ENCODE data around the gene ZNF211. TPM values are rescaled to one million over a fixed set of nuclear protein-coding genes. Genes with fewer than 3 reads are reported as not detected.

Gene ZNF211
- total and polyA plus RNA-seq, 4 donors, result 1.3 to 14.8 (median 9.5) TPM

DNA sequence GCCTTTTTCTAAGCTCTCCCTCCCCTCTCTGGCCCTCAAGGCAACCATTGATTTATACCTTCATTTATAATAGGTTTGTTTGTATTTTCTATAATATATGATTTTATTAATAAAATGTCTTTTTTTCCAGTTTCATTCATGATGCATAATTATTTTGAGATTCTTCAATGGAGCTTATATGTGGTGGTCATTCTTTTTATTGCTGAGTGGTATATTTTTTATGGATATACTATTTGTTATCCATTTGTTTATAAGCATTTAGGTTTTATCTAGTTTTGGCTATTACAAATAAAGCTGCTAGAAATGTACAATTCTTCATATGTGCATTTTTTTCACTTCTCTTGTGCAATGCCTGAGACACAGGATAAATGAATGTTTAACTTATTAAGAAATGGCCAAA lies 10.8 kb downstream of the ZNF211 start:
- Histone ChIP-seq H3K36me3 (ENCODE audit: control insufficient read depth in 1 of 2, insufficient read depth in 2 of 2, low read length in 1 of 2) (peaks cover 28 to 30% of the 10 kb centered on the region in 2 donors), H3K27me3 (ENCODE audit: control insufficient read depth in 1 of 2, insufficient read depth in 2 of 2, low read length in 1 of 2) (no peaks in the 10 kb centered on the region), H3K4me3 (ENCODE audit: low read length in 2 of 2) (no peak overlapping the region), H3K4me1 (ENCODE audit: control insufficient read depth in 1 of 2, insufficient read depth in 2 of 2, low read length in 2 of 2) (no peaks in the 10 kb centered on the region), H3K9me3 (ENCODE audit: control insufficient read depth, low read length) (peaks cover 45% of the 10 kb centered on the region), H3K27ac (ENCODE audit: low read depth in 1 of 2, low read length in 2 of 2) (no peak overlapping the region)
- DNase-seq (no peak), ATAC-seq (ENCODE audit: low FRiP score) (no peak)
- intact Hi-C loops (cut with DNase I), result no loop called here

DNA sequence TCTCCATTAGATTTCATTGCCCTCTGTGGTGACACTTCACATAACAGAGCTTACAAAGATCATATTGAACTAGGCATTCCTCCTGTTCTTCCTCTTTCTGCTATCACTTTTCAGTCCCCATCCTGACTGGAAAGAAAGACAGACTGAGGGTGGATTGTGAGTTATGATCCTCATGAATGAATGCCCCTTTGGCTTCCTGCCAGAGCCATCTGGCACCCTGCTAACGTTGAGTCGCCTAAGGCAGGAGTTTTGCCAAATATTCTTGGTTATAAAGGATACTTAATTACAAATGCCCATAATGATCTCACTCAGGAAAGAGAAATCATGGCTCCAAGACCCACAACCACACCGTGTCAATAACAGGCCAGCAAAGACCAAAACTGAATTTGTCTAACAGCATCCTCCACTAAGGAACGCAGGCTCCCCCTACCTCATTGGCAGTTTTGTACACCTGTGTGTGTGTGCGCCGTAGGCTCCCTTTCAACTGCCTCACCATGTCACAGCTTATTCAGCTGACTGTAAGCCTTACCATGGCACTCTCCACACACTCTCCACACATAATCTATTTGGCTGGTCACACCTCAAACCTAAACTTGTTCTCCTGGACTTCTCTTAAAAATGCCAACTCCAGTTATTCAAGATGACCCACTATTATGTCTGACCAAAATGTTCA lies 15.5 kb downstream of the ZNF211 start:
- H3K4me1 ChIP-seq (ENCODE audit: control insufficient read depth in 1 of 2, insufficient read depth in 2 of 2, low read length in 2 of 2), result no peaks in the 10 kb centered on the region
- no peak for ATAC-seq (ENCODE audit: low FRiP score)
- H3K27ac ChIP-seq (ENCODE audit: low read depth in 1 of 2, low read length in 2 of 2), result no peak overlapping the region
- WGBS, 2 donors, result 55 to 58% methylated on average over 6 of the region's 6 CpGs
- H3K9me3 ChIP-seq (ENCODE audit: control insufficient read depth, low read length), result peaks cover 15% of the 10 kb centered on the region
- H3K4me3 ChIP-seq (ENCODE audit: low read length in 2 of 2), result no peak overlapping the region
- no peaks in the 10 kb centered on the region for H3K27me3 ChIP-seq (ENCODE audit: control insufficient read depth in 1 of 2, insufficient read depth in 2 of 2, low read length in 1 of 2)
- no peaks in the 10 kb centered on the region for H3K36me3 ChIP-seq (ENCODE audit: control insufficient read depth in 1 of 2, insufficient read depth in 2 of 2, low read length in 1 of 2)
- intact Hi-C loops (cut with DNase I), result no loop called here
- no peak for DNase-seq

DNA sequence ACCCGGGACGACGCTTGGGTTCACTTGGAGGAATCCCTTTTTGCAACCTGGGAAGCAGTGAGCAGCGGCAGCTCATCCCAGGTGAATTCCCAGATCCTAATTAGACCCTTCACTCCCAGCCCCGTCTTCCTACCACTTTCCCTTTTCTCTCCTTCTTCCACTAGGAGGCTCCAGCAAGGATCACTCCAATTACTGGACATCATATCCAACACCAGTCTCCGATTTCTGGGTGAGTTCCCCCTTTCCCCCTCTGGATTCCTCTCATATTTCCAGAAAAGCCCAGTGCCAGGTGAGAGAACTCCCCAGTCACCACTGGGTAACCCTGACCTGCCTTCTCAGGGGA lies 18.7 kb downstream of the ZNF211 start:
- ATAC-seq (ENCODE audit: low FRiP score) (no peak), DNase-seq (no peak)
- Histone ChIP-seq H3K36me3 (ENCODE audit: control insufficient read depth in 1 of 2, insufficient read depth in 2 of 2, low read length in 1 of 2) (no peaks in the 10 kb centered on the region), H3K27me3 (ENCODE audit: control insufficient read depth in 1 of 2, insufficient read depth in 2 of 2, low read length in 1 of 2) (no peaks in the 10 kb centered on the region), H3K27ac (ENCODE audit: low read depth in 1 of 2, low read length in 2 of 2) (no peak overlapping the region), H3K9me3 (ENCODE audit: control insufficient read depth, low read length) (peaks cover 18% of the 10 kb centered on the region), H3K4me1 (ENCODE audit: control insufficient read depth in 1 of 2, insufficient read depth in 2 of 2, low read length in 2 of 2) (no peaks in the 10 kb centered on the region), H3K4me3 (ENCODE audit: low read length in 2 of 2) (no peak overlapping the region)
- intact Hi-C loops (cut with DNase I), result no loop called here
- WGBS, 2 donors, result 36% methylated on average over 6 of the region's 6 CpGs

DNA sequence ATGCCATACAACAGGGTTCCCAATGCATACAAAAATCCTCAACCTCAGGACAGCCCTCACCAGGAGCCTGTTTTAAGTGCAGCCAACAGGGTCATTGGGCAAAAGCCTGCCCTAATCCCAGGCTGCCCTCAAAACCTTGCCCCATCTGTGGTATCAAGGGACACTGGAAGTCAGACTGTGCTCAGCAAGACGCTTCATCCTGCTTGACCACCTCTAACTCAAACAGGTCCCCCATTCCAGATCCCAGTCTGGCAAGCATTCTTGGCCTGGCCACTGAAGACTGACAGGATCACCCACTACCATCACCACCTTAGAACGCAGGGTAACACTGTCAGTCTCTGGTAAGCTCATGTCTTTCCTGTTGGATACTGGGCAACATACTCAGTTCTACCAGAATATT lies 20.7 kb downstream of the ZNF211 start:
- DNase-seq (no peak), ATAC-seq (ENCODE audit: low FRiP score) (no peak)
- Histone ChIP-seq H3K4me1 (ENCODE audit: control insufficient read depth in 1 of 2, insufficient read depth in 2 of 2, low read length in 2 of 2) (no peaks in the 10 kb centered on the region), H3K27ac (ENCODE audit: low read depth in 1 of 2, low read length in 2 of 2) (no peak overlapping the region), H3K36me3 (ENCODE audit: control insufficient read depth in 1 of 2, insufficient read depth in 2 of 2, low read length in 1 of 2) (no peaks in the 10 kb centered on the region), H3K9me3 (ENCODE audit: control insufficient read depth, low read length) (peaks cover 11% of the 10 kb centered on the region), H3K27me3 (ENCODE audit: control insufficient read depth in 1 of 2, insufficient read depth in 2 of 2, low read length in 1 of 2) (no peaks in the 10 kb centered on the region), H3K4me3 (ENCODE audit: low read length in 2 of 2) (no peak overlapping the region)
- intact Hi-C loops (cut with DNase I), result no loop called here
- WGBS, 2 donors, result 74 to 79% methylated on average over 2 of the region's 2 CpGs

DNA sequence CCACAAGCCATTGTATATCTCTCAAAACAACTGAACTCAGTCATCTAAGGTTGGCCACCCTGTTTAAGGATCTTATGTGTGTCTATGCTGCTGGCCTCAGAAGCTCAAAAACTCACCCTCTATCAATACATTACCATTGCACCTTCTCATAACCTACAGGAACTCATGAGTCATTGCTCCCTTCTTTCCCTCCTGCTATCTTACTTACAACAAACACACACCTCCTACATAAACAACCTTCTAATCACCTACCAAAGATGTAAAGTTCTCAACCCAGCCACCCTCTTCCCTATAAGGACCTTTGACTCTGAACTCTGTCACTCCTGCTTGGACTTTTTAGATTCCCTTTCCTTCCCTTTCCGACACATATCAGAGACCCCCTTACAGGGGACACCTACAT lies 22.5 kb downstream of the ZNF211 start:
- Histone ChIP-seq H3K4me3 (ENCODE audit: low read length in 2 of 2) (no peak overlapping the region), H3K36me3 (ENCODE audit: control insufficient read depth in 1 of 2, insufficient read depth in 2 of 2, low read length in 1 of 2) (no peaks in the 10 kb centered on the region), H3K27ac (ENCODE audit: low read depth in 1 of 2, low read length in 2 of 2) (no peak overlapping the region), H3K9me3 (ENCODE audit: control insufficient read depth, low read length) (peaks cover 9% of the 10 kb centered on the region), H3K4me1 (ENCODE audit: control insufficient read depth in 1 of 2, insufficient read depth in 2 of 2, low read length in 2 of 2) (no peaks in the 10 kb centered on the region), H3K27me3 (ENCODE audit: control insufficient read depth in 1 of 2, insufficient read depth in 2 of 2, low read length in 1 of 2) (no peaks in the 10 kb centered on the region)
- 90 to 100% methylated on average over 1 of the region's 1 CpG for WGBS, 2 donors
- ATAC-seq (ENCODE audit: low FRiP score), result no peak
- no peak for DNase-seq
- intact Hi-C loops (cut with DNase I), result no loop called here

DNA sequence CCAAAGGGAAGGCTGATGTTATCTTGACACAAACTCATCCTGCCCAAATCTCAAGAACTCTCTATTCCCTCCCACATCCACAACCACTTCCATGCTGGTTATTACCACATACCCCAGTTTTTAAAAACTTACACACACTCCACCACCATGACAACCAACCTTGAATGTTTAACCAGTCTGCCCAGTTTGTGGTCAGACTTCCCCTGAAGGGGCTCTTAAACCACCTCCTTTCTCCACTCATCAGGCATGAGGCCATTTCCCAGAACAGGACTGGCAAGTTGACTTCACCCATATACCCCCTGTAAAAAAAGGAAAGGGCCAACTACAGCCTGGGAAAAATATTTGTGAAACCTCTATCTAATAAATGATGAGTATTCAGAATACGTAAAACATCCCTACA lies 23.4 kb downstream of the ZNF211 start:
- Histone ChIP-seq H3K27me3 (ENCODE audit: control insufficient read depth in 1 of 2, insufficient read depth in 2 of 2, low read length in 1 of 2) (no peaks in the 10 kb centered on the region), H3K9me3 (ENCODE audit: control insufficient read depth, low read length) (peaks cover 9% of the 10 kb centered on the region), H3K27ac (ENCODE audit: low read depth in 1 of 2, low read length in 2 of 2) (no peak overlapping the region), H3K4me1 (ENCODE audit: control insufficient read depth in 1 of 2, insufficient read depth in 2 of 2, low read length in 2 of 2) (no peaks in the 10 kb centered on the region), H3K36me3 (ENCODE audit: control insufficient read depth in 1 of 2, insufficient read depth in 2 of 2, low read length in 1 of 2) (no peaks in the 10 kb centered on the region), H3K4me3 (ENCODE audit: low read length in 2 of 2) (no peak overlapping the region)
- WGBS, 2 donors, result 74 to 76% methylated on average over 1 of the region's 1 CpG
- DNase-seq, result no peak
- no peak for ATAC-seq (ENCODE audit: low FRiP score)
- intact Hi-C loops (cut with DNase I), result no loop called here

DNA sequence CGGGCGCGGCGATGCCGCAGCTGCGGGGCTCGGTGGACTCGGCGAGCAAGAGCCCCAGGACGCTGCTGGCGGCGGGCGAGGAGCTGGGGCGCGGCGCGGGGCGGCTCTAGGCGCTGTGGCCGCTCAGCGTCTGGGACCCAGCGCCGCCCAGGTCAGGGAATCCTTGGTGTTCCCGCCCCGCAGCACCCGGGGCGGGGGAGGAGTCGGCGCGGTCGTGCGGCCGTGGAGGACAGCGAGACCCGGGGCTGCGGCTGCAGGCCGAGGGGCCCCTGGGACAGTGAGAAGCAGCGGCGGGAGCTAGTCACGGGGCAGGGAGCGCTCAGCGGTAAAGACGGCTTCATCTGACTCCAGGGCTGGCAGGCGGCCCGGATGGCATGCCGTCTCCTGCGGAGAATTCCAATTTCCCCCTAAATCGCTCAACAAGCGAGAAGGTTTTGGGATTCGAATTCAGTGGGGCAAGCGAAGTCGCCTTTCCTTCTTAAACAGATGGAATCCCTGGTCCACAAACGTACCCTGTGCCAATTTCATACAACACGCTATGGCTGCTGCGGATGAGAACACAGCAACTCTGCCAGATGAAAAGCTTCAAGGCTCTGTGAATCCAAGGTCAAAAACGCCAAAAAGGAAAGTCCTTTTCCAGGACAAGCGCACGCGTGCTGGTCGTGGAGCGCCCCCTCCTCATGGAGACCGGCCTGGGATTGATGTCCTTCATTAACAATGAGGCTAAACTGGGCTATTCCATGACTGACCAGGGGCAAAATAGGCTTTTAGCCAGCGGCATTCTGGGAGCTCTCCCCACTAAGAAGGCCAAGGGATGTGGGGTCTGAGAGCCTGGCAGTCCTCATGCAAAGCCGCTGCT lies 31.5 kb downstream of the ZNF211 start:
- no peaks in the 10 kb centered on the region for H3K27me3 ChIP-seq (ENCODE audit: control insufficient read depth in 1 of 2, insufficient read depth in 2 of 2, low read length in 1 of 2)
- H3K9me3 ChIP-seq (ENCODE audit: control insufficient read depth, low read length), result peaks cover 2% of the 10 kb centered on the region
- H3K4me3 ChIP-seq (ENCODE audit: low read length in 2 of 2), result peak overlapping the region; percentile 14 to 61
- no peaks in the 10 kb centered on the region for H3K4me1 ChIP-seq (ENCODE audit: control insufficient read depth in 1 of 2, insufficient read depth in 2 of 2, low read length in 2 of 2)
- H3K27ac ChIP-seq (ENCODE audit: low read depth in 1 of 2, low read length in 2 of 2), result no peak overlapping the region
- WGBS, 2 donors, result 2 to 4% methylated on average over 31 to 64 of the region's 64 CpGs
- ATAC-seq (ENCODE audit: low FRiP score), result peak; percentile 74
- intact Hi-C loops (cut with DNase I), result no loop called here
- H3K36me3 ChIP-seq (ENCODE audit: control insufficient read depth in 1 of 2, insufficient read depth in 2 of 2, low read length in 1 of 2), result no peaks in the 10 kb centered on the region
- peak; percentile 63 to 79 for DNase-seq

DNA sequence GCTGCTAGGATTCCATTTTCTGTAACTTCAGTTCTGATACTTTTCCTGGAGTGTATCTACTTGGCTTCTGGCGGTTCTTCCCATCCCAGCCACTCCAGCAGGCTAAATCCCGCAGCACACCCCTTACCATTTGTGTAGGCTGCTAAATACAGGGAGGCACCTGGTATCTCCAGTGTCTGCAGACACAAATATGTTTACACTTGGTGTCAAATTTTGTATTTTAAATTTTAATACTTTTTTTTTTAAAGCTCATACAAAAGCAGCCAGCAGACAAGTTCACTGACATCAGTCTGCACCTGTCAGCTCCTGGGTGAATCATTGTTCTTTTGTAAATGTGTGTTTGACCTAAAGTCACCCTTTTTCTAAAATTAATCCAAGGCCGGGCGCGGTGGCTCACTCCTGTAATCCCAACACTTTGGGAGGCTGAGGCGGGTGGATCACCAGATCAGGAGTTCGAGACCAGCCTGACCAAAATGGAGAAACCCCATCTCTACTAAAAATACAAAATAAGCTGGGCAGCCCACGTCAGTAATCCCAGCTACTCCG lies 32.4 kb downstream of the ZNF211 start:
- WGBS, 2 donors, result 73 to 82% methylated on average over 9 of the region's 9 CpGs
- ATAC-seq (ENCODE audit: low FRiP score) (no peak), DNase-seq (no peak)
- Histone ChIP-seq H3K9me3 (ENCODE audit: control insufficient read depth, low read length) (peaks cover 2% of the 10 kb centered on the region), H3K4me1 (ENCODE audit: control insufficient read depth in 1 of 2, insufficient read depth in 2 of 2, low read length in 2 of 2) (no peaks in the 10 kb centered on the region), H3K27me3 (ENCODE audit: control insufficient read depth in 1 of 2, insufficient read depth in 2 of 2, low read length in 1 of 2) (peaks cover 0 to 2% of the 10 kb centered on the region in 2 donors), H3K4me3 (ENCODE audit: low read length in 2 of 2) (no peak overlapping the region), H3K36me3 (ENCODE audit: control insufficient read depth in 1 of 2, insufficient read depth in 2 of 2, low read length in 1 of 2) (no peaks in the 10 kb centered on the region), H3K27ac (ENCODE audit: low read depth in 1 of 2, low read length in 2 of 2) (no peak overlapping the region)
- intact Hi-C loops (cut with DNase I), result no loop called here

DNA sequence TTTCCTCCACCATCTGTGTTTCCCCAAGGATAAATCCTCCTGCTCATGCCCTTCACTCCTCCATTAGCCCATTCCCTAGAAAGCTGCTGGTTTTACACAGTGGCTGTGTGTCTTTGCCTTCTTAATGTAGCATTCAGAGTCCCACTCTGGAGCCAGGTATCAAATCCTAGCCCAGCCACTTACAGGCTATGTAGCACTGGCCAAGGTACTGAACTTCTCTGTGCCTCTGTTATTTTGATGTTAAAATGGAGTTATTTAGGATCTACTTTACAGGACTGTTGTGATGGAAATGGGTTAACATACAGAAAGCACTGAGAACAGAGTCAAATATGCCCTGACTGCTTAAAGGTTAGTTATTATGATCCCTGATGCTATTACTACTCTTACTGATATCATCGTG lies 34.3 kb downstream of the ZNF211 start:
- Histone ChIP-seq H3K4me1 (ENCODE audit: control insufficient read depth in 1 of 2, insufficient read depth in 2 of 2, low read length in 2 of 2) (no peaks in the 10 kb centered on the region), H3K27ac (ENCODE audit: low read depth in 1 of 2, low read length in 2 of 2) (no peak overlapping the region), H3K9me3 (ENCODE audit: control insufficient read depth, low read length) (peaks cover 3% of the 10 kb centered on the region), H3K27me3 (ENCODE audit: control insufficient read depth in 1 of 2, insufficient read depth in 2 of 2, low read length in 1 of 2) (peaks cover 0 to 2% of the 10 kb centered on the region in 2 donors), H3K4me3 (ENCODE audit: low read length in 2 of 2) (no peak overlapping the region), H3K36me3 (ENCODE audit: control insufficient read depth in 1 of 2, insufficient read depth in 2 of 2, low read length in 1 of 2) (no peaks in the 10 kb centered on the region)
- DNase-seq (no peak), ATAC-seq (ENCODE audit: low FRiP score) (no peak)
- intact Hi-C loops (cut with DNase I), result no loop called here
- WGBS, 2 donors, result 87 to 100% methylated on average over 1 of the region's 1 CpG

Measured in aorta (tissue), 5 donors.